HEK293 (cell line): Measurements from ENCODE around the gene SETD1A.

Experiments
- CTCF ChIA-PET: fragments of 350-600 bp; formaldehyde crosslinking; extraction: SDS; loops from one replicate; lab custom pipeline; 2021; ENCODE audit warnings: antibody characterized with exemption; lab: Yijun Ruan, JAX
- POLR2A ChIA-PET: fragments of 300-600 bp; formaldehyde crosslinking; extraction: SDS; loops from one replicate; lab custom pipeline; 2020; ENCODE audit warnings: antibody characterized with exemption, inconsistent platforms; lab: Yijun Ruan, JAX
- H3K27ac ChIP-seq: fragments of 200-500 bp; sonication (Bioruptor generic); 2 replicates; pipeline ENCODE4 v1.5.1; 2014; ENCODE audit warnings: low read depth, low read length, control low read depth, inconsistent platforms; ENCODE audit errors: extremely low read depth
- H3K36me3 ChIP-seq, 2 experiments: fragments of 200-500 bp in 1 of 2; sonication (Bioruptor generic) in 1 of 2; 1 replicate in 1 of 2; 2 replicates in 1 of 2; pipeline ENCODE4 v1.5.1; 2014 to 2017; ENCODE audit warnings: inconsistent platforms in 2 of 2, low read length in 2 of 2; ENCODE audit not compliant: control insufficient read depth in 2 of 2, insufficient read depth in 1 of 2
- H3K4me1 ChIP-seq: fragments of 200-500 bp; sonication (Bioruptor generic); 2 replicates; pipeline ENCODE4 v1.5.1; 2014; ENCODE audit warnings: mild to moderate bottlenecking, low read length, inconsistent platforms; ENCODE audit not compliant: control insufficient read depth, insufficient read depth
- H3K4me3 ChIP-seq: 2 replicates; pipeline ENCODE4 v1.5.1; 2011; ENCODE audit warnings: low read depth, mild to moderate bottlenecking, control low read depth, low read length, moderate library complexity
- H3K9me3 ChIP-seq: fragments of 200-500 bp; sonication (Bioruptor generic); 2 replicates; pipeline ENCODE4 v1.5.1; 2014; ENCODE audit warnings: low read depth, low read length, inconsistent platforms; ENCODE audit not compliant: control insufficient read depth, insufficient read depth
- CTCF ChIP-seq: fragments of 450-650 bp; formaldehyde crosslinking; IDR thresholded peaks from 2 replicates; pipeline ENCODE4 v1.5.1; 2016; ENCODE audit warnings: missing biosample characterization, missing genetic modification characterization
- GLI2 ChIP-seq: fragments of 450-650 bp; formaldehyde crosslinking; IDR thresholded peaks from 2 replicates; pipeline ENCODE4; 2017; ENCODE audit warnings: missing biosample characterization, missing genetic modification characterization, low read depth, borderline replicate concordance
- GLIS2 ChIP-seq: fragments of 450-650 bp; formaldehyde crosslinking; IDR thresholded peaks from 2 replicates; pipeline ENCODE4 v1.5.1; 2016; ENCODE audit warnings: missing biosample characterization, missing genetic modification characterization
- KLF16 ChIP-seq: fragments of 450-650 bp; formaldehyde crosslinking; IDR thresholded peaks from 2 replicates; pipeline ENCODE4 v1.5.1; 2017; ENCODE audit warnings: missing biosample characterization, missing genetic modification characterization
- KLF9 ChIP-seq: fragments of 450-650 bp; formaldehyde crosslinking; IDR thresholded peaks from 2 replicates; pipeline ENCODE4 v1.5.1; 2016; ENCODE audit warnings: missing biosample characterization, missing genetic modification characterization, low read depth
- PATZ1 ChIP-seq: fragments of 450-650 bp; formaldehyde crosslinking; IDR thresholded peaks from 2 replicates; pipeline ENCODE4 v1.5.1; 2016; ENCODE audit warnings: missing biosample characterization, missing genetic modification characterization
- PBX3 ChIP-seq: sonication (generic); formaldehyde crosslinking; IDR thresholded peaks from 2 replicates; pipeline ENCODE4 v1.8.1; 2022; ENCODE audit warnings: mild to moderate bottlenecking, moderate library complexity, missing genetic modification reagents
- PRDM10 ChIP-seq: fragments of 450-650 bp; formaldehyde crosslinking; IDR thresholded peaks from 2 replicates; pipeline ENCODE4 v1.5.1; 2016; ENCODE audit warnings: missing biosample characterization, missing genetic modification characterization
- SP7 ChIP-seq: fragments of 450-650 bp; formaldehyde crosslinking; IDR thresholded peaks from 2 replicates; pipeline ENCODE4 v1.5.1; 2016; ENCODE audit warnings: missing biosample characterization, missing genetic modification characterization
- TRIM28 ChIP-seq: IDR thresholded peaks from 2 replicates; pipeline ENCODE4 v1.6.1; 2011; ENCODE audit warnings: low read length, control low read depth, borderline replicate concordance
- YY1 ChIP-seq: fragments of 450-650 bp; formaldehyde crosslinking; IDR thresholded peaks from 2 replicates; pipeline ENCODE4 v1.5.1; 2018; ENCODE audit warnings: missing biosample characterization, missing genetic modification characterization
- ZFHX2 ChIP-seq: fragments of 450-650 bp; formaldehyde crosslinking; conservative IDR thresholded peaks from 2 replicates; pipeline ENCODE4 v1.5.1; 2016; ENCODE audit warnings: missing biosample characterization, missing genetic modification characterization
- ZIC2 ChIP-seq: fragments of 450-650 bp; formaldehyde crosslinking; IDR thresholded peaks from 2 replicates; pipeline ENCODE4 v1.5.1; 2016; ENCODE audit warnings: missing biosample characterization, missing genetic modification characterization
- ZNF18 ChIP-seq: fragments of 450-650 bp; formaldehyde crosslinking; IDR thresholded peaks from 2 replicates; pipeline ENCODE4 v1.5.1; 2016; ENCODE audit warnings: missing biosample characterization, missing genetic modification characterization
- ZNF2 ChIP-seq: fragments of 450-650 bp; formaldehyde crosslinking; IDR thresholded peaks from 2 replicates; pipeline ENCODE4 v1.5.1; 2016; ENCODE audit warnings: missing biosample characterization, missing genetic modification characterization
- ZNF26 ChIP-seq: fragments of 450-650 bp; formaldehyde crosslinking; IDR thresholded peaks from 2 replicates; pipeline ENCODE4 v1.5.1; 2016; ENCODE audit warnings: missing biosample characterization, missing genetic modification characterization
- ZNF549 ChIP-seq: fragments of 450-650 bp; IDR thresholded peaks from 2 replicates; pipeline ENCODE4 v1.5.1; 2018; ENCODE audit warnings: missing biosample characterization, missing genetic modification characterization, mild to moderate bottlenecking, inconsistent platforms, moderate library complexity
- ZNF639 ChIP-seq: fragments of 450-650 bp; formaldehyde crosslinking; IDR thresholded peaks from 2 replicates; pipeline ENCODE4 v1.5.1; 2016; ENCODE audit warnings: missing biosample characterization, missing genetic modification characterization
- ZNF654 ChIP-seq: fragments of 450-650 bp; formaldehyde crosslinking; IDR thresholded peaks from 2 replicates; pipeline ENCODE4 v1.5.1; 2016; ENCODE audit warnings: low read depth, missing biosample characterization, missing genetic modification characterization
- ZNF791 ChIP-seq: fragments of 450-650 bp; formaldehyde crosslinking; IDR thresholded peaks from 2 replicates; pipeline ENCODE4 v1.5.1; 2016; ENCODE audit warnings: missing biosample characterization, missing genetic modification characterization

The SETD1A gene

GRCh38 chr16:30941600-30942425 lies 15.7 kb upstream of the SETD1A start:
- TF ChIP-seq GLIS2 (peak; percentile 33; the same call in 1 of the 2 replicates), ZNF18 (tag by site-specific recombination) (no peak), ZNF549 (peak; percentile 99), GLI2 (tag by site-specific recombination) (no peak), PATZ1 (tag by site-specific recombination) (peak; percentile 80), PBX3 (CRISPR knock-in tag) (no peak), ZFHX2 (tag by site-specific recombination) (peak; percentile 10; the same call in 1 of the 2 replicates), ZNF639 (tag by site-specific recombination) (no peak), CTCF (tag by site-specific recombination) (peak; percentile 85), ZNF791 (tag by site-specific recombination) (no peak), ZNF26 (tag by site-specific recombination) (no peak), SP7 (tag by site-specific recombination) (peak; percentile 45; the same call in 1 of the 2 replicates), YY1 (tag by site-specific recombination) (no peak), TRIM28 (peak; percentile 50; the same call in 1 of the 2 replicates), ZNF654 (tag by site-specific recombination) (peak; percentile 65), PRDM10 (tag by site-specific recombination) (0 out of 2 replicates have a peak, but pooled peaks have one; percentile 13), ZIC2 (tag by site-specific recombination) (peak; percentile 36), ZNF2 (tag by site-specific recombination) (0 out of 2 replicates have a peak, but pooled peaks have one; percentile 28), KLF16 (tag by site-specific recombination) (peak; percentile 11; the same call in 1 of the 2 replicates), KLF9 (tag by site-specific recombination) (peak; percentile 83)
- Histone ChIP-seq H3K4me1 (no peaks in the 10 kb centered on the region), H3K36me3 (peaks cover 28 to 73% of the 10 kb centered on the region in 2 experiments; a peak in 2 of 3 replicates), H3K27ac (no peak overlapping the region), H3K4me3 (no peak overlapping the region), H3K9me3 (no peaks in the 10 kb centered on the region)
- CTCF ChIA-PET: interaction anchor here (0.6 to 6.5 kb wide), 33 partner anchors 8 to 926 kb away, joined by 3 to 74 read pairs (median 3); partner anchors contain the start of gene SETD1A
- POLR2A ChIA-PET: interaction anchor here (0.6 to 3.7 kb wide), 9 partner anchors 12 to 224 kb away, joined by 3 to 15 read pairs (median 4); partner anchors contain the start of genes FBXL19, KAT8 and SETD1A
